Neural progenitor cell (in vitro differentiated cells): ENCODE measurements around the gene INTS11. TPM values are rescaled to one million over a fixed set of nuclear protein-coding genes. Genes with fewer than 3 reads are reported as not detected.

Experiments
- DNase-seq: peaks from one replicate; pipeline ENCODE4 v3.0.0-alpha.2; 2016; ENCODE audit warnings: low spot score
- H2AFZ ChIP-seq: fragments of 200-600 bp; sonication (generic); replicated peaks from 2 replicates; pipeline ENCODE4 v1.6.1; 2016; ENCODE audit warnings: antibody characterized with exemption
- H3F3A ChIP-seq: fragments of 200-600 bp; sonication (generic); 2 replicates; pipeline ENCODE4 v1.6.1; 2016; ENCODE audit warnings: antibody characterized with exemption, low read depth
- H3K27ac ChIP-seq: fragments of 200-600 bp; sonication (generic); 2 replicates; pipeline ENCODE4 v1.5.1; 2016; ENCODE audit warnings: mild to moderate bottlenecking
- H3K27me3 ChIP-seq: fragments of 200-600 bp; sonication (generic); 2 replicates; pipeline ENCODE4 v1.6.1; 2016; ENCODE audit warnings: mild to moderate bottlenecking, moderate library complexity
- H3K36me3 ChIP-seq: fragments of 200-600 bp; sonication (generic); 2 replicates; pipeline ENCODE4 v1.5.1; 2016
- H3K4me1 ChIP-seq: fragments of 200-600 bp; sonication (generic); 2 replicates; pipeline ENCODE4 v1.6.1; 2016; ENCODE audit warnings: mixed run types
- H3K4me2 ChIP-seq: fragments of 200-600 bp; sonication (generic); 2 replicates; pipeline ENCODE4 v1.6.1; 2016
- H3K4me3 ChIP-seq: fragments of 200-600 bp; sonication (generic); 2 replicates; pipeline ENCODE4 v1.5.1; 2016
- H3K79me2 ChIP-seq: fragments of 200-600 bp; sonication (generic); 2 replicates; pipeline ENCODE4 v1.6.1; 2016; ENCODE audit warnings: low read depth
- H3K9ac ChIP-seq: fragments of 200-600 bp; sonication (generic); 2 replicates; pipeline ENCODE4 v1.6.1; 2016
- H3K9me3 ChIP-seq: fragments of 200-600 bp; sonication (generic); 2 replicates; pipeline ENCODE4 v1.5.1; 2016; ENCODE audit warnings: low read depth
- H4K20me1 ChIP-seq: fragments of 200-600 bp; sonication (generic); 2 replicates; pipeline ENCODE4 v1.6.1; 2016; ENCODE audit warnings: low read depth
- H3K27ac Mint-ChIP-seq: 3 replicates; pipeline ENCODE4 v1.8.0; 2021; ENCODE audit warnings: mixed read lengths
- H3K27me3 Mint-ChIP-seq: 2 replicates; pipeline ENCODE4 v1.8.0; 2022; ENCODE audit warnings: low read depth, mild to moderate bottlenecking, inconsistent platforms, moderate library complexity, mixed read lengths; ENCODE audit not compliant: insufficient read depth
- H3K36me3 Mint-ChIP-seq: 3 replicates; pipeline ENCODE4 v1.8.0; 2021; ENCODE audit warnings: mixed read lengths
- H3K4me1 Mint-ChIP-seq: 3 replicates; pipeline ENCODE4 v1.8.0; 2021; ENCODE audit warnings: mixed read lengths
- H3K4me3 Mint-ChIP-seq: 3 replicates; pipeline ENCODE4 v1.8.0; 2021; ENCODE audit warnings: mild to moderate bottlenecking, moderate library complexity, mixed read lengths
- H3K9me3 Mint-ChIP-seq: 3 replicates; pipeline ENCODE4 v1.8.0; 2020; ENCODE audit warnings: mixed read lengths
- EZH2 ChIP-seq: fragments of 200-600 bp; sonication (generic); IDR thresholded peaks from 2 replicates; pipeline ENCODE4 v1.6.1; 2017; ENCODE audit warnings: antibody characterized with exemption, mild to moderate bottlenecking, moderate library complexity
- EZH2phosphoT487 ChIP-seq: fragments of 200-600 bp; sonication (generic); IDR thresholded peaks from 2 replicates; pipeline ENCODE4 v1.6.1; 2017; ENCODE audit warnings: antibody characterized with exemption
- total RNA-seq: library from RNA; depleted of rRNA; stranded (reverse); fragments of >200 nt; gene quantifications from 2 replicates; pipeline ENCODE4 v1.2.3, GENCODE V29; 2015; ENCODE audit warnings: low replicate concordance
- TF ChIP-seq, protein P1 (sequence below): fragments of 200-600 bp; sonication (generic); IDR thresholded peaks from 2 replicates; pipeline ENCODE4 v1.5.1; 2017; ENCODE audit warnings: antibody characterized with exemption, mild to moderate bottlenecking

INTS11 gene
- total RNA-seq, 1 donor from 2014 or later = 62.4 TPM

- Mint-ChIP-seq H3K4me1 (no peaks in the 10 kb centered on the region), H3K9me3 (no peaks in the 10 kb centered on the region), H3K4me3 (peak overlapping the region; percentile 52), H3K36me3 (peaks cover 10% of the 10 kb centered on the region), H3K27me3 (peaks cover 2% of the 10 kb centered on the region), H3K27ac (no peak overlapping the region)
- no peak overlapping the region for H3K27ac ChIP-seq
- no peaks in the 10 kb centered on the region for H3K9me3 ChIP-seq
- H3K9ac ChIP-seq = no peak overlapping the region
- no peak overlapping the region for H3K4me2 ChIP-seq
- H3F3A ChIP-seq = peaks cover 5% of the 10 kb centered on the region
- H2AFZ ChIP-seq = no peak overlapping the region
- H3K4me3 ChIP-seq = no peak overlapping the region
- H3K27me3 ChIP-seq = no peaks in the 10 kb centered on the region
- H3K36me3 ChIP-seq = no peaks in the 10 kb centered on the region
- no peaks in the 10 kb centered on the region for H3K4me1 ChIP-seq
- H4K20me1 ChIP-seq = peaks cover 48% of the 10 kb centered on the region
- H3K79me2 ChIP-seq = peaks cover 17% of the 10 kb centered on the region
- DNase-seq = no peak
- TF ChIP-seq, protein P1, sequence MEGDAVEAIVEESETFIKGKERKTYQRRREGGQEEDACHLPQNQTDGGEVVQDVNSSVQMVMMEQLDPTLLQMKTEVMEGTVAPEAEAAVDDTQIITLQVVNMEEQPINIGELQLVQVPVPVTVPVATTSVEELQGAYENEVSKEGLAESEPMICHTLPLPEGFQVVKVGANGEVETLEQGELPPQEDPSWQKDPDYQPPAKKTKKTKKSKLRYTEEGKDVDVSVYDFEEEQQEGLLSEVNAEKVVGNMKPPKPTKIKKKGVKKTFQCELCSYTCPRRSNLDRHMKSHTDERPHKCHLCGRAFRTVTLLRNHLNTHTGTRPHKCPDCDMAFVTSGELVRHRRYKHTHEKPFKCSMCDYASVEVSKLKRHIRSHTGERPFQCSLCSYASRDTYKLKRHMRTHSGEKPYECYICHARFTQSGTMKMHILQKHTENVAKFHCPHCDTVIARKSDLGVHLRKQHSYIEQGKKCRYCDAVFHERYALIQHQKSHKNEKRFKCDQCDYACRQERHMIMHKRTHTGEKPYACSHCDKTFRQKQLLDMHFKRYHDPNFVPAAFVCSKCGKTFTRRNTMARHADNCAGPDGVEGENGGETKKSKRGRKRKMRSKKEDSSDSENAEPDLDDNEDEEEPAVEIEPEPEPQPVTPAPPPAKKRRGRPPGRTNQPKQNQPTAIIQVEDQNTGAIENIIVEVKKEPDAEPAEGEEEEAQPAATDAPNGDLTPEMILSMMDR = no peak
- TF ChIP-seq EZH2phosphoT487 (no peak), EZH2 (no peak)
These were observed 16.5 kb upstream of the INTS11 start for GRCh38 chr1:1340791-1341548.

DNA sequence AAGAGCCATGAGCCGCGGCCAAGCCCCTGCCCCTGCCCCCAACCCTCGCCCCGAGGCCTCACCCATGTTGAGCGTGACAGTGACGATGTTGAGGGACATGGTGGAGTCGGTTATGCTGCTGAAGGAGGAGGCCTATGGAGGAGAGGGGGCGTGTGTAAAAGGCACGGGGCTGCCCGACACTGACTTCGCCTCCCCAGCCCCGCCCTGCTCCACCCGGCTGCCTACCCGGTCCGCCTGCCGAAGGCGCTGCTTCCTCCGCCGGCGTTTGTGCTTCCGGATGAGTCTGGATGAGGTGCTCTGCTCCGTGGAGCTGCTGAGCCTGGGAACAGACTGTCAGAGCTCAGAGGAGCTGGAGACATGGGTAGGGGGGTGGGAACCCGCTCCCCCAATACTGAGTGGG lies 15.7 kb upstream of the INTS11 start:
- H3K9ac ChIP-seq = no peak overlapping the region
- H3K4me1 ChIP-seq = no peaks in the 10 kb centered on the region
- Mint-ChIP-seq H3K4me3 (no peak overlapping the region), H3K27ac (no peak overlapping the region), H3K27me3 (peaks cover 2% of the 10 kb centered on the region), H3K36me3 (peaks cover 10% of the 10 kb centered on the region), H3K9me3 (no peaks in the 10 kb centered on the region), H3K4me1 (no peaks in the 10 kb centered on the region)
- H3K27me3 ChIP-seq = no peaks in the 10 kb centered on the region
- H3F3A ChIP-seq = peaks cover 9% of the 10 kb centered on the region
- H3K4me3 ChIP-seq = no peak overlapping the region
- no peaks in the 10 kb centered on the region for H3K36me3 ChIP-seq
- peaks cover 12% of the 10 kb centered on the region for H3K79me2 ChIP-seq
- H2AFZ ChIP-seq = no peak overlapping the region
- H3K27ac ChIP-seq = no peak overlapping the region
- no peaks in the 10 kb centered on the region for H3K9me3 ChIP-seq
- DNase-seq = no peak
- peaks cover 48% of the 10 kb centered on the region for H4K20me1 ChIP-seq
- TF ChIP-seq, protein P1 = no peak
- TF ChIP-seq EZH2 (no peak), EZH2phosphoT487 (no peak)
- no peak overlapping the region for H3K4me2 ChIP-seq

GRCh38 chr1:1338278-1338677 lies 13.8 kb upstream of the INTS11 start:
- DNase-seq = no peak
- H3K27me3 Mint-ChIP-seq = peaks cover 9% of the 10 kb centered on the region
- peaks cover 12% of the 10 kb centered on the region for H3F3A ChIP-seq
- H3K9me3 Mint-ChIP-seq = no peaks in the 10 kb centered on the region
- H3K27ac ChIP-seq = no peak overlapping the region
- no peaks in the 10 kb centered on the region for H3K4me1 Mint-ChIP-seq
- peaks cover 10% of the 10 kb centered on the region for H3K36me3 Mint-ChIP-seq
- H3K9me3 ChIP-seq = no peaks in the 10 kb centered on the region
- H4K20me1 ChIP-seq = peaks cover 47% of the 10 kb centered on the region
- no peak overlapping the region for H3K27ac Mint-ChIP-seq
- H3K4me1 ChIP-seq = no peaks in the 10 kb centered on the region
- no peaks in the 10 kb centered on the region for H3K27me3 ChIP-seq
- no peak overlapping the region for H3K9ac ChIP-seq
- no peaks in the 10 kb centered on the region for H3K79me2 ChIP-seq
- no peaks in the 10 kb centered on the region for H3K36me3 ChIP-seq
- H3K4me3 Mint-ChIP-seq = no peak overlapping the region
- TF ChIP-seq EZH2 (no peak), EZH2phosphoT487 (no peak)
- TF ChIP-seq, protein P1 = no peak
- no peak overlapping the region for H3K4me2 ChIP-seq
- H2AFZ ChIP-seq = no peak overlapping the region
- H3K4me3 ChIP-seq = no peak overlapping the region
